A673 (cell line): ENCODE results near the gene ADH1C. TPM values are rescaled to one million over a fixed set of nuclear protein-coding genes. Genes with fewer than 3 reads are reported as not detected.

Experiments
- BruUV-seq: library from RNA; stranded (reverse); fragments of 400-500 nt; replicated peaks from 2 replicates; lab custom pipeline; 2021; lab: Mats Ljungman, UMichigan
- CTCF ChIA-PET: fragments of 300-600 bp; sonication (Branson Sonifier 250); formaldehyde crosslinking; loops from one replicate; lab custom pipeline; 2022; ENCODE audit warnings: antibody characterized with exemption; lab: Charles Lee
- POLR2A ChIA-PET: fragments of 300-600 bp; sonication (Branson Sonifier 250); formaldehyde crosslinking; loops from one replicate; lab custom pipeline; 2022; ENCODE audit warnings: antibody characterized with exemption; ENCODE audit not compliant: low non-redundant PET; lab: Charles Lee
- DNase-seq: peaks from one replicate; pipeline ENCODE4 v3.0.0-alpha.2; 2015; ENCODE audit warnings: low spot score
- H3K27ac ChIP-seq: fragments of 200-600 bp; sonication (generic); 2 replicates; pipeline ENCODE4 v1.5.1; 2016; ENCODE audit warnings: mixed run types, low read depth, mild to moderate bottlenecking, mixed read lengths, antibody characterized with exemption, low read length; ENCODE audit not compliant: poor library complexity, severe bottlenecking
- H3K27me3 ChIP-seq: fragments of 200-600 bp; sonication (generic); replicated peaks from 2 replicates; pipeline ENCODE4 v1.6.1; 2017; ENCODE audit warnings: mixed run types, low read depth, mild to moderate bottlenecking, mixed read lengths, antibody characterized with exemption, low read length; ENCODE audit not compliant: insufficient read depth, poor library complexity
- H3K36me3 ChIP-seq: fragments of 200-600 bp; sonication (generic); 2 replicates; pipeline ENCODE4 v1.6.1; 2016; ENCODE audit warnings: mixed run types, mild to moderate bottlenecking, mixed read lengths, antibody characterized with exemption, low read length; ENCODE audit not compliant: insufficient read depth, poor library complexity, severe bottlenecking
- H3K4me1 ChIP-seq: fragments of 200-600 bp; sonication (generic); 2 replicates; pipeline ENCODE4 v1.6.1; 2017; ENCODE audit warnings: mixed run types, mild to moderate bottlenecking, mixed read lengths, antibody characterized with exemption, low read length; ENCODE audit not compliant: insufficient read depth, poor library complexity, severe bottlenecking
- H3K4me3 ChIP-seq: fragments of 200-600 bp; sonication (generic); 2 replicates; pipeline ENCODE4 v1.5.1; 2016; ENCODE audit warnings: low read depth, mixed run types, mild to moderate bottlenecking, mixed read lengths, low read length; ENCODE audit not compliant: poor library complexity, severe bottlenecking
- H3K9me3 ChIP-seq: fragments of 200-600 bp; sonication (generic); 2 replicates; pipeline ENCODE4 v1.6.1; 2016; ENCODE audit warnings: mixed run types, low read depth, mild to moderate bottlenecking, mixed read lengths, antibody characterized with exemption, low read length; ENCODE audit not compliant: poor library complexity, severe bottlenecking
- CTCF ChIP-seq: fragments of 300-800, 200-600 bp; sonication (generic); conservative IDR thresholded peaks from 2 replicates; pipeline ENCODE4 v1.5.1; 2017; ENCODE audit warnings: low read depth, mild to moderate bottlenecking, antibody characterized with exemption, low read length, moderate library complexity, mixed read lengths
- EZH2 ChIP-seq: fragments of 200-600 bp; sonication (generic); IDR thresholded peaks from 2 replicates; pipeline ENCODE4 v1.6.1; 2017; ENCODE audit warnings: borderline replicate concordance, low read depth, mild to moderate bottlenecking, mixed read lengths, antibody characterized with exemption, low read length; ENCODE audit not compliant: poor library complexity, severe bottlenecking
- intact Hi-C: fragments of 100-400 bp; cut with micrococcal nuclease; formaldehyde crosslinking; loops from one replicate; pipeline ENCODE4 v1.10.0; 2022; ENCODE audit not compliant: unreplicated experiment
- total RNA-seq: library from RNA; stranded (reverse); gene quantifications from 2 replicates; pipeline ENCODE4 v1.2.3, GENCODE V29; 2021

ADH1C gene
- total RNA-seq, 1 experiment from 2014 or later, result not detected

DNA sequence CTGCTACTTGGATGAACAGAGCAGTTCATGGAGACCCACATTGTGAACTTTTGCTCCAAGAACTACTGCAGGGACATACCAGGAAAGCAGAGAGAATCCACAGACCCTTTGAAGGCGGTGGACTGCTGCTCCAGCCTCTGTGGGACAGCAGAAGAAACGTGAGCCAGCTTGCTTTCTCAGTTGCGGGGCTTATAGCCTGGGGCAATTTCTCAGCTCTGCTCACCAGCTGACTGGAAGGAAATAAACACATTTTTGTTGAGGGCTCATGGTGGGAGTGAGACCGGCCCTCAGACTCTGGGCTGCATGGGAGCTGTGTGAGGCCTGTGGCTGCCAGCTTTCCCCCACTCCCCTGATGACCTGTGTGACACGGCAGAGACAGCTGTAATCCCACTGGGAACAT, 59.2 kb downstream of the ADH1C start:
- H3K27me3 ChIP-seq, result no peaks in the 10 kb centered on the region
- CTCF ChIA-PET, result no interaction called here
- no peak for DNase-seq
- H3K4me3 ChIP-seq, result no peak overlapping the region
- no peaks in the 10 kb centered on the region for H3K9me3 ChIP-seq
- TF ChIP-seq CTCF (no peak), EZH2 (no peak)
- H3K36me3 ChIP-seq, result no peaks in the 10 kb centered on the region
- H3K27ac ChIP-seq, result no peak overlapping the region
- H3K4me1 ChIP-seq, result no peaks in the 10 kb centered on the region
- intact Hi-C loops, result no loop called here
- BruUV-seq, result no TSS peak
- POLR2A ChIA-PET, result no interaction called here

GRCh38 chr4:99290848-99291786, 61.4 kb downstream of the ADH1C start, which contains the start of gene ADH1A:
Gene ADH1A, minus strand, starts transcription at chr4:99290985. Its CDS starts 71 bp downstream, at chr4:99290914.
- DNase-seq, result no peak
- ChIA-PET CTCF (no interaction called here), POLR2A (no interaction called here)
- Histone ChIP-seq H3K27me3 (no peaks in the 10 kb centered on the region), H3K4me1 (no peaks in the 10 kb centered on the region), H3K9me3 (no peaks in the 10 kb centered on the region), H3K36me3 (no peaks in the 10 kb centered on the region), H3K27ac (no peak within 1 kb of the TSS), H3K4me3 (no peak within 1 kb of the TSS)
- BruUV-seq, result no TSS peak
- TF ChIP-seq CTCF (no peak), EZH2 (no peak)
- intact Hi-C loops, result no loop called here

Other genes with a start within 250 kb of the ADH1C start
- gene ADH4, start 208.4 kb downstream of the ADH1C start, total RNA-seq, result not detected in 2 replicates
- not detected in 2 replicates for gene ADH6, start 133.5 kb downstream of the ADH1C start, total RNA-seq
- gene ADH1A, start 61.8 kb downstream of the ADH1C start, total RNA-seq, result not detected in 2 replicates
- gene ADH1B, start 31.3 kb downstream of the ADH1C start, total RNA-seq, result not detected in 2 replicates
- gene ADH7, start 82.6 kb upstream of the ADH1C start, total RNA-seq, result not detected in 2 replicates
- gene C4orf17, start 158.3 kb upstream of the ADH1C start, total RNA-seq, result not detected in 2 replicates
- gene TRMT10A, start 211.3 kb upstream of the ADH1C start, total RNA-seq, result 2.4 and 4.6 TPM in 2 replicates
- not detected in 2 replicates for gene MTTP, start 222.1 kb upstream of the ADH1C start, total RNA-seq